Measurements from ENCODE around the gene USF3. TPM values are rescaled to one million over a fixed set of nuclear protein-coding genes. Genes with fewer than 3 reads are reported as not detected.

The USF3 gene
- total and polyA plus RNA-seq, 12 donors: 3.3 to 21.2 (median 15.9) TPM

GRCh38 chr3:113684271-113684819, 12.1 kb downstream of the USF3 start:
- ATAC-seq (no peak), DNase-seq (no peak)
- H3K4me3 ChIP-seq: no peak overlapping the region
- peaks cover 0 to 19% (median 0%) of the 10 kb centered on the region in 9 donors for H3K36me3 ChIP-seq
- no peak for TF ChIP-seq CTCF (IDR thresholded peaks at IDR 0.05)
- H3K4me1 ChIP-seq: peaks cover 0 to 11% (median 6%) of the 10 kb centered on the region in 9 donors
- intact Hi-C loops (cut with DNase I): no loop called here
- 90 to 94% methylated on average over 3 of the region's 3 CpGs for WGBS, 2 donors
- H3K27ac ChIP-seq: no peak overlapping the region
- H3K27me3 ChIP-seq: no peaks in the 10 kb centered on the region
- peaks cover 0 to 26% (median 7%) of the 10 kb centered on the region in 11 donors for H3K9me3 ChIP-seq

DNA sequence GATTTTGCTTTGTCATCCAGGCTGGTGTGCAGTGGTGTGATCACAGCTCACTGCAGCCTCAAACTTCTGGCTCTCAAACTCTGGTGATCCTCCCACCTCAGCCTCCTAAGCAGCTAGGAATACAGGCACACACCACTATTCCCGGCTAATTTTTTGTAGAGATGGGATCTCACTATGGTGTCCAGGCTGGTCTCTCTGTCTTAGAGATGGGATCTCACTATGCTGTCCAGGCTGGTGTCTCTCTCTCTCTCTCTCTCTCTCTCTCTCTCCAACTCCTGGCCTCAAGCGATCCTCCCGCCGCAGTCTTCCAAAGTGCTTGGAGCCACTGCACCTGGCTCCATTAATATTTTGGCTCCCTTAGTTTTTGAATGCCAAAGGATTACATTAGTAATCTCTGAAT, 17.7 kb downstream of the USF3 start:
- Histone ChIP-seq H3K27me3 (no peaks in the 10 kb centered on the region), H3K4me1 (no peaks in the 10 kb centered on the region), H3K4me3 (no peak overlapping the region), H3K9me3 (peaks cover 0 to 8% (median 0%) of the 10 kb centered on the region in 11 donors), H3K36me3 (peaks cover 0 to 37% (median 14%) of the 10 kb centered on the region in 9 donors), H3K27ac (no peak overlapping the region)
- ATAC-seq (no peak), DNase-seq (no peak)
- no peak for TF ChIP-seq CTCF (IDR thresholded peaks at IDR 0.05)
- WGBS, 2 donors: 98% methylated on average over 4 of the region's 4 CpGs
- intact Hi-C loops (cut with DNase I): no loop called here

- Histone ChIP-seq H3K36me3 (peaks cover 0 to 47% (median 14%) of the 10 kb centered on the region in 9 donors), H3K9me3 (no peaks in the 10 kb centered on the region), H3K4me3 (no peak overlapping the region), H3K4me1 (no peaks in the 10 kb centered on the region), H3K27me3 (no peaks in the 10 kb centered on the region), H3K27ac (no peak overlapping the region)
- 97 to 100% methylated on average over 1 of the region's 1 CpG for WGBS, 2 donors
- intact Hi-C loops (cut with DNase I): no loop called here
- no peak for TF ChIP-seq CTCF (IDR thresholded peaks at IDR 0.05)
- ATAC-seq (no peak), DNase-seq (no peak)
Measured at GRCh38 chr3:113677737-113678136, 18.7 kb downstream of the USF3 start.

DNA sequence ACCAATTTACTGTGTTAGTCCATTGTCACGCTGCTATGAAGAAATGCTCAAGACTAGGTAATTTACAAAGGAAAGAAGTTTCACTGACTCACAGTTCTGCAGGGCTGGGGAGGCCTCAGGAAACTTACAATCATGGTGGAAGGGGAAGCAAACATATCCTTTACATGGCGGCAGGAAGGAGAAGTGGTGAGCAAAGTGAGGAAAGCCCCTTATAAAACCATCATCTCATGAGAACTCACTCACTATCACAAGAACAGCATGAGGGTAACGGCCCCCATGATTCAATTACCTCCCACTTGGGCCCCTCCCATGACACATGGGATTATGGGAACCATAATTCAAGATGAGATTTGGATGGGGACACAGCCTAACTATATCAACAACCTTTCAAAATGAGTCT, 20.2 kb downstream of the USF3 start:
- no peak for TF ChIP-seq CTCF (IDR thresholded peaks at IDR 0.05)
- H3K27ac ChIP-seq: peak overlapping the region in 1 of 10 donors; percentile 26
- ATAC-seq (no peak), DNase-seq (no peak)
- H3K9me3 ChIP-seq: no peaks in the 10 kb centered on the region
- H3K4me3 ChIP-seq: no peak overlapping the region
- no peaks in the 10 kb centered on the region for H3K27me3 ChIP-seq
- intact Hi-C loops (cut with DNase I): no loop called here
- WGBS, 2 donors: 93 to 94% methylated on average over 3 of the region's 3 CpGs
- peaks cover 0 to 61% (median 14%) of the 10 kb centered on the region in 9 donors for H3K36me3 ChIP-seq
- no peaks in the 10 kb centered on the region for H3K4me1 ChIP-seq

Data from heart right ventricle (tissue), 16 donors.